Measurements from ENCODE around the gene COG5.
A peak's percentile ranks its signal among the peaks of the same experiment; 100 is the strongest.

The COG5 gene

DNA sequence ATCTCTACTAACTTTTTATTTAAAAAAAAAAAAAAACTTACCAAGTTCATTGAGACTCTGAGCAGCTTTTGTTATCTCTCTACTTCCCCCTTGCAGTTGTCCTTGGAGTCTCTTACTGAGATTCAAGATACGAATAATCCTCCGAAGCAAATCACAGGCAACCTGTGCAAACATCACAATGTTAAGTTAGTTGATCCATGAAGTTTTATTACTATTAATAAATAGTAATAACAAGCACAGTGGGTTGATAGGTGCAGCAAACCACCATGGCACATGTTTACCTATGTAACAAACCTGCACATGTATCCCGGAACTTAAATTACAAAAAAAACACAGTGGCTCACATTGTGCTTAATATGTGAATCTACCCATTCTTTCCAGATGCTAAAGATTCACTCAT lies 36.5 kb downstream of the COG5 start:
- CTCF ChIA-PET, result no interaction called here
- POLR2A ChIA-PET (ENCODE audit: low non-redundant PET), result no interaction called here
- TF ChIP-seq CTCF (conservative IDR thresholded peaks at IDR 0.05; ENCODE audit: low read depth), result no peak
- DNase-seq (ENCODE audit: low spot score), result no peak
- H3K27ac ChIP-seq, result no peak overlapping the region

GRCh38 chr7:107526672-107527071 lies 37.0 kb downstream of the COG5 start:
- no peak overlapping the region for H3K27ac ChIP-seq
- no peak for DNase-seq (ENCODE audit: low spot score)
- no peak for TF ChIP-seq CTCF (conservative IDR thresholded peaks at IDR 0.05; ENCODE audit: low read depth)
- CTCF ChIA-PET, result no interaction called here
- POLR2A ChIA-PET (ENCODE audit: low non-redundant PET), result no interaction called here

- peak; percentile 83 for DNase-seq (ENCODE audit: low spot score)
- POLR2A ChIA-PET (ENCODE audit: low non-redundant PET), result no interaction called here
Measured at GRCh38 chr7:107506674-107507339, 56.9 kb downstream of the COG5 start.

DNA sequence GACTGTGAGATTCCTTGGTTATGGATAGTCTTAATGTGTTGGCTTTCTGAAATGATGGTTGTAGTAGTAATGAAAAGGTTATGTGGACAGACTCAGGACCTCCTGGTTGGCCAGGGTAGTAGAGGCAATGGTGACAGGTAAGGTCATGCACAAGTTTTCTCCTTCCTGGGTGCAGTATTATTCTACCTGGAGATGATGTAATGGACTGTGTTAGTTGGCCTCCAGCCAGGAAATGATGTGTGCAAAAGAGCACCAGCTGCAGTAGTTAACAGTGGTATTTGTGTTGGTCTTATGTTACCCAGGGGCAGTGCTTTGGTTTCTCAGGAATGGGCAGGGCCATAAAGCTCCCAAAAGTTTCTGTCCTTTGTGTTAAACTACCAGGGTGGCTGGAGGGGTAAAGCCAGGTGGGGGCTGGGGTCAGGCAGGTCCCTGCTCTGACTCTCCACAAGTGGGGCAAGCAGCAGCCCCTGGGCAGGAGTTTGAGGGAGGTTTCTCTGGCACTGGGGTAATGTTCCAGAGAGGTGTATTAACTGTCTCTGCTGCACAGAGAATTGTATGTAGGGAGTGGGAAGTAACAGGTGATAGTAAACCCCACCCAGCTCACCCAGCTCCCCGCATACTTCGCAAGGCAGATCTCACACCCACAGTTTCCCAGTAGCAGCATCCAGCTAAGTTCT lies 57.6 kb downstream of the COG5 start:
- TF ChIP-seq CTCF (conservative IDR thresholded peaks at IDR 0.05; ENCODE audit: low read depth), result no peak
- H3K27ac ChIP-seq, result peak overlapping the region; percentile 6; the same call in 1 of the 2 replicates
- DNase-seq (ENCODE audit: low spot score), result peak; percentile 52
- ChIA-PET CTCF (interaction anchor here (0.6 kb wide), 1 partner anchor 369 kb away, joined by 3 read pairs; no protein-coding TSS in a partner anchor), POLR2A (ENCODE audit: low non-redundant PET) (no interaction called here)

More at GRCh38 chr7:107506674-107507339, 56.9 kb downstream of the COG5 start:
- no peak for TF ChIP-seq CTCF (conservative IDR thresholded peaks at IDR 0.05; ENCODE audit: low read depth)
- peak overlapping the region; percentile 6; the same call in 1 of the 2 replicates for H3K27ac ChIP-seq
- CTCF ChIA-PET, result interaction anchor here (0.6 kb wide), 1 partner anchor 368 kb away, joined by 3 read pairs; no protein-coding TSS in a partner anchor

- H3K27ac ChIP-seq, result no peak overlapping the region
- ChIA-PET CTCF (interaction anchor here (0.8 kb wide), 1 partner anchor 10 kb away, joined by 4 read pairs; no protein-coding TSS in a partner anchor), POLR2A (ENCODE audit: low non-redundant PET) (no interaction called here)
- no peak for TF ChIP-seq CTCF (conservative IDR thresholded peaks at IDR 0.05; ENCODE audit: low read depth)
- DNase-seq (ENCODE audit: low spot score), result no peak
Measured at GRCh38 chr7:107505362-107505761, 58.4 kb downstream of the COG5 start.

GRCh38 chr7:107503687-107504086 lies 60.0 kb downstream of the COG5 start:
- TF ChIP-seq CTCF (conservative IDR thresholded peaks at IDR 0.05; ENCODE audit: low read depth), result no peak
- ChIA-PET POLR2A (ENCODE audit: low non-redundant PET) (no interaction called here), CTCF (no interaction called here)
- no peak for DNase-seq (ENCODE audit: low spot score)
- H3K27ac ChIP-seq, result no peak overlapping the region
